ENCODE measurements around the gene CTSK. TPM values are rescaled to one million over a fixed set of nuclear protein-coding genes. Genes with fewer than 3 reads are reported as not detected.
"Not testable (repeated sequence)": the region's sequence is repeated elsewhere in the genome, so short reads cannot be mapped to it uniquely, and the experiment has no call there.

CTSK gene
- polyA plus RNA-seq, 3 donors = 2.1 to 17.8 (median 2.4) TPM

DNA sequence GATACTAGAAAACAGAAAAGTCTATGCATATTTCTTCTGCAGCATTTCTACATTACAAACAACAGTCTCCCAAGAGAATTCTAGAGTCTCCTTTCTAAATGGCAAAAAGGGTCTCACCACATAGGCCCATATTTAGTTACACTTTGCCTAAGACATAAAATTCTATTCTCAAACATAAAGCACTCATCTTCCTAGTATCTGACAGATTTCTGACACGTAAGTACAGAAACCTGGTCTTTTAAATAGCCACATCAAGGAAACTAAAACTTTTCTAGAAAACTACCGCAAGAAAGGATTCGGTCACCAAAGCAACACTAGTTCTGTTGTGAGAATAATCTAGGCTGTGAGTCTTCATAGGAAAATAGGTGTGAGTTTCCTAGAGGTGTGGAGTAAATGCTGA is 33.6 kb upstream of the CTSK start:
- peak overlapping the region in 4 of 7 donors; percentile 7 to 33 (median 25) for H3K27ac Mint-ChIP-seq
- peaks cover 37% of the 10 kb centered on the region for H3K4me1 Mint-ChIP-seq

DNA sequence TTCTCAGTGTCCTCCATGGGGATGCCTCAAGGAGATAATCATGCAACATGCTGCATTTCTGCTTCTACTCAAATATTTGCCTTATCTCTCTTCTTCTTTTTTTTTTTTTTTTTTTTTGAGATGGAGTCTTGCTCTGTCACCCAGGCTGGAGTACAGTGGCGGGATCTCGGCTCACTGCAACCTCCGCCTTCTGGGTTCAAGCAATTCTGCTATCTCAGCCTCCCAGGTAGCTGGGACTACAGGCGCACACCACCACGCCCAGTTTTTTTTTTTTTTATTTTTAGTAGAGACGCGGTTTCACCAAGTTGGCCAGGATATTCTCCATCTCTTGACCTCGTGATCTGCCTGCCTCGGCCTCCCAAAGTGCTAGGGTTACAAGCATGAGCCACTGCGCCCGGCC is 32.8 kb upstream of the CTSK start:
- Histone ChIP-seq H3K36me3 (replicated peaks in 1 of 2; ENCODE audit: control insufficient read depth in 1 of 2, insufficient read depth in 2 of 2, low read length in 2 of 2) (peaks cover 49 to 64% of the 10 kb centered on the region in 2 donors), H3K79me2 (ENCODE audit: insufficient read depth, low read length) (peaks cover 58% of the 10 kb centered on the region), H3K4me1 (ENCODE audit: control insufficient read depth in 1 of 2, insufficient read depth in 2 of 2, low read length in 2 of 2) (peaks cover 29 to 31% of the 10 kb centered on the region in 2 donors)
- not testable (repeated sequence) for H3K4me3 ChIP-seq (replicated peaks in 1 of 3; ENCODE audit: low read depth in 2 of 3, low read length in 3 of 3); H4K20me1 ChIP-seq (ENCODE audit: insufficient read depth, low read length); H3K9me3 ChIP-seq (replicated peaks in 1 of 2; ENCODE audit: control insufficient read depth in 1 of 2, insufficient read depth in 1 of 2, low read length in 2 of 2); H3K27me3 Mint-ChIP-seq (ENCODE audit: low read depth in 3 of 3); H3K9me3 Mint-ChIP-seq; H3K4me2 ChIP-seq (replicated peaks; ENCODE audit: extremely low read depth, low read length, poor library complexity, severe bottlenecking); H3K9ac ChIP-seq (ENCODE audit: insufficient read depth, low read length, poor library complexity, severe bottlenecking); H3K4me3 Mint-ChIP-seq; DNase-seq; H3K27me3 ChIP-seq (ENCODE audit: control insufficient read depth in 2 of 2, insufficient read depth in 2 of 2, low read length in 2 of 2); H2AFZ ChIP-seq (ENCODE audit: insufficient read depth, low read depth, low read length, poor library complexity, severe bottlenecking); H3K27ac ChIP-seq (ENCODE audit: low read depth in 1 of 2, low read length in 2 of 2)
- peaks cover 33% of the 10 kb centered on the region for H3K4me1 Mint-ChIP-seq
- intact Hi-C loops (cut with micrococcal nuclease) = loop anchor here in 1 of 2 donors (2.0 kb wide), 1 partner anchor 82 kb away; no protein-coding TSS in a partner anchor
- peaks cover 43 to 59% of the 10 kb centered on the region in 2 donors for H3K36me3 Mint-ChIP-seq
- WGBS (ENCODE audit: insufficient coverage) = 93% methylated on average over 3 of the region's 11 CpGs
- H3K27ac Mint-ChIP-seq = peak overlapping the region in 1 of 7 donors; percentile 51

More for the DNA sequence above, 33.6 kb upstream of the CTSK start:
- DNase-seq = no peak
- peaks cover 34 to 35% of the 10 kb centered on the region in 2 donors for H3K4me1 ChIP-seq (ENCODE audit: control insufficient read depth in 1 of 2, insufficient read depth in 2 of 2, low read length in 2 of 2)
- peaks cover 66% of the 10 kb centered on the region for H3K79me2 ChIP-seq (ENCODE audit: insufficient read depth, low read length)
- no peak overlapping the region for H3K9ac ChIP-seq (ENCODE audit: insufficient read depth, low read length, poor library complexity, severe bottlenecking)
- H3K4me2 ChIP-seq (replicated peaks; ENCODE audit: extremely low read depth, low read length, poor library complexity, severe bottlenecking) = no peak overlapping the region
- Mint-ChIP-seq H3K9me3 (no peaks in the 10 kb centered on the region), H3K4me3 (no peak overlapping the region), H3K27me3 (ENCODE audit: low read depth in 3 of 3) (no peaks in the 10 kb centered on the region), H3K36me3 (peaks cover 42 to 59% of the 10 kb centered on the region in 2 donors)
- H2AFZ ChIP-seq (ENCODE audit: insufficient read depth, low read depth, low read length, poor library complexity, severe bottlenecking) = no peak overlapping the region
- H3K27me3 ChIP-seq (ENCODE audit: control insufficient read depth in 2 of 2, insufficient read depth in 2 of 2, low read length in 2 of 2) = no peaks in the 10 kb centered on the region
- H3K9me3 ChIP-seq (replicated peaks in 1 of 2; ENCODE audit: control insufficient read depth in 1 of 2, insufficient read depth in 1 of 2, low read length in 2 of 2) = no peaks in the 10 kb centered on the region
- TF ChIP-seq, protein P1, sequence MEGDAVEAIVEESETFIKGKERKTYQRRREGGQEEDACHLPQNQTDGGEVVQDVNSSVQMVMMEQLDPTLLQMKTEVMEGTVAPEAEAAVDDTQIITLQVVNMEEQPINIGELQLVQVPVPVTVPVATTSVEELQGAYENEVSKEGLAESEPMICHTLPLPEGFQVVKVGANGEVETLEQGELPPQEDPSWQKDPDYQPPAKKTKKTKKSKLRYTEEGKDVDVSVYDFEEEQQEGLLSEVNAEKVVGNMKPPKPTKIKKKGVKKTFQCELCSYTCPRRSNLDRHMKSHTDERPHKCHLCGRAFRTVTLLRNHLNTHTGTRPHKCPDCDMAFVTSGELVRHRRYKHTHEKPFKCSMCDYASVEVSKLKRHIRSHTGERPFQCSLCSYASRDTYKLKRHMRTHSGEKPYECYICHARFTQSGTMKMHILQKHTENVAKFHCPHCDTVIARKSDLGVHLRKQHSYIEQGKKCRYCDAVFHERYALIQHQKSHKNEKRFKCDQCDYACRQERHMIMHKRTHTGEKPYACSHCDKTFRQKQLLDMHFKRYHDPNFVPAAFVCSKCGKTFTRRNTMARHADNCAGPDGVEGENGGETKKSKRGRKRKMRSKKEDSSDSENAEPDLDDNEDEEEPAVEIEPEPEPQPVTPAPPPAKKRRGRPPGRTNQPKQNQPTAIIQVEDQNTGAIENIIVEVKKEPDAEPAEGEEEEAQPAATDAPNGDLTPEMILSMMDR (IDR thresholded peaks at IDR 0.05) = no peak
- H3K27ac ChIP-seq (ENCODE audit: low read depth in 1 of 2, low read length in 2 of 2) = peak overlapping the region in 1 of 2 donors; percentile 58
- no peaks in the 10 kb centered on the region for H4K20me1 ChIP-seq (ENCODE audit: insufficient read depth, low read length)
- no CpG with 5 or more reads among the region's 3 CpGs for WGBS (ENCODE audit: insufficient coverage)
- intact Hi-C loops (cut with micrococcal nuclease) = loop anchor here in 1 of 2 donors (2.0 kb wide), 1 partner anchor 81 kb away; no protein-coding TSS in a partner anchor
- peaks cover 44 to 59% of the 10 kb centered on the region in 2 donors for H3K36me3 ChIP-seq (replicated peaks in 1 of 2; ENCODE audit: control insufficient read depth in 1 of 2, insufficient read depth in 2 of 2, low read length in 2 of 2)
- no peak overlapping the region for H3K4me3 ChIP-seq (replicated peaks in 1 of 3; ENCODE audit: low read depth in 2 of 3, low read length in 3 of 3)
